ENCODE measurements around the gene FGF23. TPM values are rescaled to one million over a fixed set of nuclear protein-coding genes. Genes with fewer than 3 reads are reported as not detected.
"Not testable (repeated sequence)": the region's sequence is repeated elsewhere in the genome, so short reads cannot be mapped to it uniquely, and the experiment has no call there.

Gene FGF23
- total RNA-seq, 1 experiment from 2014 or later, result 0.24 TPM

DNA sequence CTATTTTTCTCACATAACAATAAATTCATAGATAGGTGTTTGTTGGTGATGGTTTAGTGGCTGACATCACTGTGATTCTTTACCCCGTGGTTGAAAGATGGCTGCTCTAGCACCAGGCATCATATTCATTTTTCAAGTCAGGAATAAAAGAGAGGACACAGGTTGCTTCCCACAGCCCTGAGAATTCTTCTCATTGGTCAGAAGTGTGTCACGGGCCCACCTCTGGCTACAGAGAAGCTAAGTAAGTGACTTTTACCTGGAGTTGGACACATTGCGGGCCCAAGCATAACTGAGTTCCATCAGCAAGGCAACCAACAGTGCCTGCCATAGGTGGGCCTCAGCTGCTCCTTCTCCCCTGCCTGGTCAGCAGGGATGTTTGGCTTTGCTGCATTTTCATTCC lies 27.6 kb upstream of the FGF23 start:
- no peak overlapping the region for H3K27ac ChIP-seq (ENCODE audit: insufficient read length, low read depth, low read length)
- no peak overlapping the region for H2BK15ac ChIP-seq (ENCODE audit: low read depth, low read length)
- no peak overlapping the region for H3K9ac ChIP-seq (ENCODE audit: extremely low read depth, insufficient read length, low read length)
- DNase-seq, result no peak
- no peak overlapping the region for H3T11ph ChIP-seq (ENCODE audit: low read length)
- no peak overlapping the region for H3K14ac ChIP-seq (ENCODE audit: insufficient read depth, low read length)
- H3K18ac ChIP-seq (ENCODE audit: insufficient read length, low read depth, low read length), result no peak overlapping the region
- H3K4me1 ChIP-seq (ENCODE audit: insufficient read depth, low read length), result no peaks in the 10 kb centered on the region
- H3K4me2 ChIP-seq (ENCODE audit: insufficient read depth, insufficient read length, low read length), result no peak overlapping the region
- WGBS (ENCODE audit: extremely low coverage, insufficient read length, low lambda C conversion rate), result no CpG with 5 or more reads among the region's 3 CpGs
- no peak overlapping the region for H3K27ac Mint-ChIP-seq
- no peak overlapping the region for H3K56ac ChIP-seq (ENCODE audit: insufficient read length, low read depth, low read length)
- no peaks in the 10 kb centered on the region; the same call in none of the 2 replicates for H3K27me3 Mint-ChIP-seq (ENCODE audit: low read depth)
- peaks cover 0 to 8% (median 0%) of the 10 kb centered on the region in 3 experiments; a peak in 1 of 7 replicates for H3K36me3 Mint-ChIP-seq (ENCODE audit: insufficient read depth in 1 of 3, low read depth in 3 of 3)
- H4K91ac ChIP-seq (ENCODE audit: insufficient read length, low read depth, low read length), result no peak overlapping the region
- H3K23me2 ChIP-seq (ENCODE audit: insufficient read length, low read depth, low read length, poor library complexity, severe bottlenecking), result no peaks in the 10 kb centered on the region
- no peak overlapping the region for H4K5ac ChIP-seq (ENCODE audit: insufficient read length, low read depth, low read length)
- H2AFZ ChIP-seq (ENCODE audit: low read length), result no peak overlapping the region
- H2AK5ac ChIP-seq (ENCODE audit: insufficient read length, low read length), result no peak overlapping the region
- no peak overlapping the region for H4K8ac ChIP-seq (replicated peaks; ENCODE audit: insufficient read length, low read depth, low read length)
- H3K23ac ChIP-seq (ENCODE audit: insufficient read length, low read depth, low read length), result no peak overlapping the region
- no peaks in the 10 kb centered on the region for H4K20me1 ChIP-seq (ENCODE audit: control insufficient read depth, insufficient read depth, insufficient read length)
- no peak overlapping the region for H2BK12ac ChIP-seq (ENCODE audit: insufficient read length, low read depth, low read length)
- H2BK20ac ChIP-seq (ENCODE audit: low read depth, low read length, poor library complexity, severe bottlenecking), result no peak overlapping the region
- H3K9me3 ChIP-seq (ENCODE audit: control insufficient read depth, low read depth, low read length), result no peaks in the 10 kb centered on the region
- H3K79me2 ChIP-seq (ENCODE audit: insufficient read depth, low read length), result no peaks in the 10 kb centered on the region
- no peaks in the 10 kb centered on the region; the same call in 1 of the 2 replicates for H3K27me3 ChIP-seq (ENCODE audit: insufficient read depth, low read length)
- no peak overlapping the region for H2BK5ac ChIP-seq (ENCODE audit: insufficient read length, low read length)
- peaks cover 10 to 13% of the 10 kb centered on the region in 2 experiments for H3K9me3 Mint-ChIP-seq
- TF ChIP-seq, protein P1, sequence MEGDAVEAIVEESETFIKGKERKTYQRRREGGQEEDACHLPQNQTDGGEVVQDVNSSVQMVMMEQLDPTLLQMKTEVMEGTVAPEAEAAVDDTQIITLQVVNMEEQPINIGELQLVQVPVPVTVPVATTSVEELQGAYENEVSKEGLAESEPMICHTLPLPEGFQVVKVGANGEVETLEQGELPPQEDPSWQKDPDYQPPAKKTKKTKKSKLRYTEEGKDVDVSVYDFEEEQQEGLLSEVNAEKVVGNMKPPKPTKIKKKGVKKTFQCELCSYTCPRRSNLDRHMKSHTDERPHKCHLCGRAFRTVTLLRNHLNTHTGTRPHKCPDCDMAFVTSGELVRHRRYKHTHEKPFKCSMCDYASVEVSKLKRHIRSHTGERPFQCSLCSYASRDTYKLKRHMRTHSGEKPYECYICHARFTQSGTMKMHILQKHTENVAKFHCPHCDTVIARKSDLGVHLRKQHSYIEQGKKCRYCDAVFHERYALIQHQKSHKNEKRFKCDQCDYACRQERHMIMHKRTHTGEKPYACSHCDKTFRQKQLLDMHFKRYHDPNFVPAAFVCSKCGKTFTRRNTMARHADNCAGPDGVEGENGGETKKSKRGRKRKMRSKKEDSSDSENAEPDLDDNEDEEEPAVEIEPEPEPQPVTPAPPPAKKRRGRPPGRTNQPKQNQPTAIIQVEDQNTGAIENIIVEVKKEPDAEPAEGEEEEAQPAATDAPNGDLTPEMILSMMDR (conservative IDR thresholded peaks at IDR 0.05), result no peak
- no peak overlapping the region for H3K4me3 Mint-ChIP-seq
- H3K79me1 ChIP-seq (ENCODE audit: insufficient read depth, low read depth, low read length, poor library complexity, severe bottlenecking), result no peaks in the 10 kb centered on the region
- no peak overlapping the region for H3K4ac ChIP-seq (ENCODE audit: low read depth, low read length)
- peaks cover 3% of the 10 kb centered on the region in 2 experiments; a peak in 3 of 4 replicates for H3K4me1 Mint-ChIP-seq
- no peak overlapping the region for H2BK120ac ChIP-seq (ENCODE audit: low read depth, low read length, poor library complexity, severe bottlenecking)

DNA sequence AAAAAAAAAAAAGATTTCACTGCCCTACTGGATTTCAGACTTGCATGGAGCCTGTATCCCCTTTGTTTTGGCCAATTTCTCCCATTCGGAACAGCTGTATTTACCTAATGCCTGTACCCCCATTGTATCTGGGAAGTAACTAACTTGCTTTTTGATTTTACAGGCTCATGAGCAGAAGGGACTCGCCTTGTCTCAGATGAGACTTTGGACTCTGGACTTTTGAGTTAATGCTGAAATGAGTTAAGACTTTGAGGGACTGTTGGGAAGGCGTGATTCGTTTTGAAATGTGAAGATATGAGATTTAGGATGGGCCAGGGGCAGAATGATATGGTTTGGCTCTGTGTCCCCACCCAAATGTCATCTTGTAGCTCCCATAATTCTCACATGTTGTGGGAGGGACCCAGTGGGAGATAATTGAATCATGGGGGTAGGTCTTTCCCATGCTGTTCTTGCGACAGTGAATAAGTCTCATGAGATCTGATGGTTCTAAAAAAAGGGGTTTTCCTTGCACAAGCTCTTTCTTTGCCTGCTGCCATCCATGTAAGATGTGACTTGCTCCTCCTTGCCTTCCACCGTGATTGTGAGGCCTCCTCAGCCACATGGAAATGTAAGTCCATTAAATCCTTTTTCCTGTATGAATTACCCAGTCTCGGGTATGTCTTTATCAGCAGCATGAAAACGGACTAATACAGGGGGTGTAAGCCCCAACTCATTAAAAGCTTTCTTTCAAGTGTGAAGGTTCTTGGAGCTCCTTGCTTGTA lies 25.5 kb upstream of the FGF23 start:
- not testable (repeated sequence) for H2BK120ac ChIP-seq (ENCODE audit: low read depth, low read length, poor library complexity, severe bottlenecking); H3K23me2 ChIP-seq (ENCODE audit: insufficient read length, low read depth, low read length, poor library complexity, severe bottlenecking); H4K5ac ChIP-seq (ENCODE audit: insufficient read length, low read depth, low read length); H3K9me3 ChIP-seq (ENCODE audit: control insufficient read depth, low read depth, low read length); H3K23ac ChIP-seq (ENCODE audit: insufficient read length, low read depth, low read length); H3K4me2 ChIP-seq (ENCODE audit: insufficient read depth, insufficient read length, low read length); H3K27ac ChIP-seq (ENCODE audit: insufficient read length, low read depth, low read length); H3K18ac ChIP-seq (ENCODE audit: insufficient read length, low read depth, low read length); H3K27ac Mint-ChIP-seq; H3K56ac ChIP-seq (ENCODE audit: insufficient read length, low read depth, low read length); H3K27me3 ChIP-seq (ENCODE audit: insufficient read depth, low read length); H3K79me2 ChIP-seq (ENCODE audit: insufficient read depth, low read length); H3K4me1 ChIP-seq (ENCODE audit: insufficient read depth, low read length); H2BK15ac ChIP-seq (ENCODE audit: low read depth, low read length); H3K27me3 Mint-ChIP-seq (ENCODE audit: low read depth); H3K4ac ChIP-seq (ENCODE audit: low read depth, low read length); H3K79me1 ChIP-seq (ENCODE audit: insufficient read depth, low read depth, low read length, poor library complexity, severe bottlenecking); H2AK5ac ChIP-seq (ENCODE audit: insufficient read length, low read length); H2BK20ac ChIP-seq (ENCODE audit: low read depth, low read length, poor library complexity, severe bottlenecking); DNase-seq; H3K14ac ChIP-seq (ENCODE audit: insufficient read depth, low read length); H4K20me1 ChIP-seq (ENCODE audit: control insufficient read depth, insufficient read depth, insufficient read length); H2BK12ac ChIP-seq (ENCODE audit: insufficient read length, low read depth, low read length); H3K36me3 Mint-ChIP-seq (ENCODE audit: insufficient read depth in 1 of 3, low read depth in 3 of 3); H3T11ph ChIP-seq (ENCODE audit: low read length); H3K9ac ChIP-seq (ENCODE audit: extremely low read depth, insufficient read length, low read length); H3K4me1 Mint-ChIP-seq; H2BK5ac ChIP-seq (ENCODE audit: insufficient read length, low read length); H4K8ac ChIP-seq (replicated peaks; ENCODE audit: insufficient read length, low read depth, low read length); H2AFZ ChIP-seq (ENCODE audit: low read length); H3K4me3 Mint-ChIP-seq; H4K91ac ChIP-seq (ENCODE audit: insufficient read length, low read depth, low read length)
- no CpG with 5 or more reads among the region's 8 CpGs for WGBS (ENCODE audit: extremely low coverage, insufficient read length, low lambda C conversion rate)
- H3K9me3 Mint-ChIP-seq, result peaks cover 10 to 13% of the 10 kb centered on the region in 2 experiments

Data from H9 (cell line).